NCI-H2227 (cell line): ENCODE data around the gene NUFIP2.
"Not testable (repeated sequence)": the region's sequence is repeated elsewhere in the genome, so short reads cannot be mapped to it uniquely, and the experiment has no call there.

ENCODE experiments used
- DNase-seq: peaks from one replicate; lab custom pipeline; 2025; ENCODE audit not compliant: unreplicated experiment; lab: John Stamatoyannopoulos, UW

NUFIP2 gene

DNA sequence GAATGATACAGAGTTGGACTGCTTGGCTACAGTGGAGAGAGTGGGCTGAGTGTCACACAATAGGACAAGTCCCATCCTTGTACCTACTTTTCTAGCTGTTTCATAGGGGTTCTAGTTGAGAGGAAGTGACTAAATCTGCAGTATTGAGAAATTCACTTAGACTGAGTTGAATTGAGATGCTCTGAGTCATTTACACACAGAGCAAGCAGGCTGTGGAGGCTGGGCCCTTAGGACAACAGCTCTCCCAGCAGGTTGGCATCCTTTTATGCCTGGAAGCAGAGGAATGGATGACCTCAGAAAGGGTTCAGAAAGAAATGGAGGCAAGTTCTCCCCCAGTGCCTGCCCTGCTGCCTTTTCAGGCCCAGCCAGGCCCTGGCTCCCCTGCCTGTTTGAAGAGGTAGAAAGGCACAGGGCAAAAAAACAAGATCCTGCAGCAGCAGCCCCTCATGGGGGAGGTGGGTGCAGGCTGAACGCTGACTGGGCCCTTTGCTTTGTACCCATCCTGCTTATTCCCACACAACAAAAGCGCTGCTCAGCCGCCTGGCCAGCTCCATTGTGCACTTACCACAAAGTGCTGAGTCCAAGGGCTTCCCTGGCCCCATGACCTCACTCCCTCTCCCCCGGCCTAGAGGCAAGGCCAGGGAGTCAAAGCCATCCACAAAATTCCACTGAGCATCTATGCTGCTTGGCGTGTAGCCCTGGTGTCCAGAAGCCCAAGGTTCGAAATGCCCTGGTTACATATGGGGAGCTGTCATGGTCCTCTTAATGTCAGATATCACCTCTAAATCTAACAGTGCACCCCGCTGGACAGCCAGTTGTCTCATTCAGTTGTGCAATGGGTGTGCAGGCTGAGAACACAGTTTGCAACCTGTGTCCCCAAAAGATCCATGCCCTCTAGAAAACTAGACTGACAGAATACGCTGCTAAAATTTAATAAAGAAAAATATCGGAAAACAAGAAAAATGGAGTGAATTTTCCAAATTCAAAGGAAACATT lies 52.7 kb downstream of the NUFIP2 start:
- no peak for DNase-seq

DNA sequence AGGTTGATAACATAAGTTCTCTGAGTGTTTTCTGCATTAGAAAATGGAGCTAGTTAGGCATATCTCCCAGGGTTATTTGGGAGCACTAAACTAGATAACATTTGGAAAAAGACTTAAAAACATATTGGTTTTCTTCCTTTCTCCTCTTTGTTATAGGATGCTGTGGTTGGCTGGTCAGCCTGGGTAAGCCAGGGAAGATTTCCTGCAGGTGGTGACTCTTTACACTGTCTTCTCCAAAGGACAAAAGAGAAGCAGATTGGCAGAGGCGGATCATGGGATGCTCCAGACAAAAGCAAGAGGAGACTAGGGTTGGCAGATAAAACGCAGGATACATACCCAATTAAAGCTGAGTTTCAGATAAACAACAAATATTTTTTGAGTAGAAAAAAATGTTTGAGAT lies 53.5 kb downstream of the NUFIP2 start:
- no peak for DNase-seq

DNA sequence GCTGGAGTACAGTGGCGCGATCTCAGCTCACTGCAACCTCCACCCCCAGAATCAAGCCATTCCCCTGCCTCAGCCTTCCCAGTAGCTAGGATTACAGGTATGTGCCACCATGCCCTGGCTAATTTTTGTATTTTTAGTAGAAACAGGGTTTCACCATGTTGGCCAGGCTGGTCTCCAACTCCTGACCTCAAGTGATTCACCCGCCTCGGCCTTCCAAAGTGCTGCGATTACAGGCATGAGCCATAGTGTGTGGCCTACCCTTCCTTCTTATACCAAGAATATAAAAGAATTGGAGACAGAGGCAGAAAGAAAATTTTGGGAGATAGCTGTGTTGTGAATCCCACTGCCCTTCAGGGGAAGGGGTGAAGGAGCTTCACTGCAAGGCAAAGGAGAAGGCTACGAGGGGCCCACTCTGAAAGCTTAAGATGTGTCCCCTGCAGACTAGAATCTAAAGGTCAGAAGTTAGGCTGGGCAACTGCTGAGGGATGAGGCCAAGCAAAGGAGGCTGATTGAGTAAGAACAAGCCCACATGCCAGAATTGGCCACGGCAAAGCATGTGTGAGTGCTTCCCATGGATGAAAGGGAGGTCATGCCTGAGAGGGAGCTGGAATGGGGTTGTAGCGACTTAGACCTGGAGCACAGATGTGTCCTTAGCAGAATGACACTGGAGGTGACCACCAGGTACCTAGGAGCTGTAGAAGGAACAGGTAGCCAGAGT lies 55.7 kb downstream of the NUFIP2 start:
- DNase-seq = no peak

- no peak for DNase-seq
Observed at GRCh38 chr17:29237476-29238132, 56.3 kb downstream of the NUFIP2 start.

DNA sequence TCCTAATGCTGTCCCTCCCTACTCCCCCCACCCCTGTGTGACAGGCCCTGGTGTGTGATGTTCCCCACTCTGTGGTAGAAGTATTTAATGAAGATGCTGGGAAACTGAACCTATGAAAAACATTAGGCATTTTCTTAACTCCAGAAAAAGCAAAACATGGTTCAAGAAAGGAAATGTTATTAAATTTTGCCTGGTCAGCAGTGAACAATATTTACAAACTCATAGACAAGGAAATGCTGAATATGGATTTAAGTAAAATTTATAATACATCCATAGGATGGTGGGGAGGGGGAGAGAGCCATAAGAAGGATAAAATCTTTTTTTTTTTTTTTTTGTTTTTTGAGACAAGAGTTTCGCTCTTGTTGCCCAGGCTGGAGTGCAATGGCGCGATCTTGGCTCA lies 58.0 kb downstream of the NUFIP2 start:
- DNase-seq = no peak

DNA sequence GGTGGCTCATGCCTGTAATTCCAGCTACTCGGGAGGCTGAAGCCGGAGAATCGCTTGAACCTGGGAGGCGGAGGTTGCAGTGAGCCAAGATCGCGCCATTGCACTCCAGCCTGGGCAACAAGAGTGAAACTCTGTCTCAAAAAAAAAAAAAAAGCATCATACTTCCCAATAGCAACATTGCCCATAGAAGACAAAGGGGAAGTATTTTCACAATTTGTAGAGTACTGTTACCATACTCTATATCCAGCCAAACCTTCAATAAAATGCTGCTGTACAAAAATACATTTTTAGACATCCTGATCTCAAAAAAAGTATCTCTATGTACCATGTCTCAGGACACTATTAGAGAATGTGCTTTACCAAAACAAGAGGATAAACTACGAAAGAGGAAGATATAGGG lies 59.0 kb downstream of the NUFIP2 start:
- not testable (repeated sequence) for DNase-seq

DNA sequence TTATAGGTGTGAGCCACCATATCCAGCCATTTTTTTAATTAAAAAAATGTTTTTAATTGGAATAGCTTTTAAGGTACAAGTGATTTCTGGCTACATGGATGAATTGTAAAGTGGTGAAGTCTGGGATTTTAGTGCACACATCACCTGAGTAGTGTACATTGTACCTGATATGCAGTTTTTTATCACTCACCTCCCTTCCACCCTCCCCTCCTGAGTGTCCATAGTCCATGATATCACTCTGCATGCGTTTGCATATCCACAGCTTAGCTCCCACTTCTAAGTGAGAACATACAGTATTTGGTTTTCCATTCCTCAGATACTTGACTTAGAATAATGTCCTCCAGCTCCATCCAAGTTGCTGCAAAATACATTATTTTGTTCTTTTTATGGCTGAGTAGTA lies 60.6 kb downstream of the NUFIP2 start:
- no peak for DNase-seq

DNA sequence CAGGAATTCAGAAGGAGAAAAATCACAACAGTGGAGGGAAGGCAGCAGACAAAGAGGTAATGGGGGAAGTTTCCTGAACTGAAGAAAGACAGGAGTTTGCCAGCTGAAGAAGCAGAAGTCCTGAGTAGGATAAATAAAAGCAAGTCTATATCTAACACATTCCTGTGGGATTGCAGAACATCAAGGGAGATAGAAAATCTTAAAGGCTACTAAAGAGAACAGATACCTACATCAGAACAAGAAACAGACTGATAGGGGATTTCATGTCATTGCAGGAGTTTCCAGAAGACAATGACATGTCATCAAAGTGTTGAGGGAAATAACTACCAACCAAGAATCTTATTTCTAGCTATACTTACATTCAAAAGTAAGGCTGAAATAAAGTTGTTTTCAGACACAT lies 68.6 kb downstream of the NUFIP2 start:
- no peak for DNase-seq

- not testable (repeated sequence) for DNase-seq
Observed at GRCh38 chr17:29221338-29221737, 72.6 kb downstream of the NUFIP2 start.

DNA sequence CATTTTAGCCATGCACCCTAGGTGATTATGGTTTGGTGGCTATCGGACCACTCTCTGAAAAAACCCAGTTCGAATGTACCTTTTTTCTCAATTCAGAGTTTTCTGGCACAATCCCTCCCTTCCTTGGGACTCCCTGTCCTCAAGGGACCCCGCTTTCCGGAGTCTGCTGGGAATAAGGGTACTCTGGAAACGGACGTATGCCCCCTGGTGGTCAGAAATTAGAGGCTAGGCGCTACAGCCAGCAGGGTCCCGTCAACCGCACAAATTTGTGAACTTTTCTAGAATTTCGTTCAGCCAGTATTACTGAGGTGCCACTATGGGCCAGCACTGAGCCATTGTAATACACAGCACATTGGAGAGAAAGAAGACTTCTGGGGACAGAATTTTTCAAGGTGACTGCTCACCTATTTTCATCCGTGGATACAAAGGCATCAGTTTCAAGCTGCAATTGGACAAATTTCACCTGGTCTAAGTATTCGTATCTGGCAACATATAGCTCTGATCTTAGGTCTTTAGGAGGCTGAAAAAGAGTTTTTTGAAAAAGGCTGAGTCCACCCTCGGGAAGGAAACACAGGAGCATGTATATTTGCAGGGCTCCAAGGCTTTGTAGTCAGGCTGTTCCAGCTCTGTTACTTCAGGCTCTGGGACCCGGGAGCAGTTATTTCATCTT lies 74.4 kb downstream of the NUFIP2 start:
- DNase-seq = peak; percentile 77

DNA sequence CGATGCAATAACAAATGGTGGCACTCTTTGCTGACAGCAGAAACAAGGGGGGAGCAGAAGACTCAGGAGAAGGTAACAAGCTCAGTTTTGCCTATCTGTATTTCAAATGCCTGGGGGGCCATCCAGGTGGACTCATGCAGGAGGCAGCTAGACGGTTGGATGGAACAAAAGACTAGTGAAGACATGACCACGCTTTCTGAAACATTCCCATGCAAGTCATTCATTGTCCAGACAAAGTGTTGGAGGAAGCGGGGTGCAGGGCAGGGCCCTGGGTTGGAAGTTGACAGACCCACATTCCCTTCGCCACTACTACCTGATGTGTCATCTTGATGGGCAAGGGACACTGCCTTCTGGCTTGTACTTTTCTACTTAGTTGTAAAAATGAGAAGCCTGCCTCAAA lies 77.1 kb downstream of the NUFIP2 start:
- DNase-seq = no peak

- DNase-seq = no peak
Observed at GRCh38 chr17:29216181-29216580, 77.8 kb downstream of the NUFIP2 start.

GRCh38 chr17:29215717-29216116 lies 78.2 kb downstream of the NUFIP2 start:
- no peak for DNase-seq

- no peak for DNase-seq
Observed at GRCh38 chr17:29215174-29215573, 78.8 kb downstream of the NUFIP2 start.

DNA sequence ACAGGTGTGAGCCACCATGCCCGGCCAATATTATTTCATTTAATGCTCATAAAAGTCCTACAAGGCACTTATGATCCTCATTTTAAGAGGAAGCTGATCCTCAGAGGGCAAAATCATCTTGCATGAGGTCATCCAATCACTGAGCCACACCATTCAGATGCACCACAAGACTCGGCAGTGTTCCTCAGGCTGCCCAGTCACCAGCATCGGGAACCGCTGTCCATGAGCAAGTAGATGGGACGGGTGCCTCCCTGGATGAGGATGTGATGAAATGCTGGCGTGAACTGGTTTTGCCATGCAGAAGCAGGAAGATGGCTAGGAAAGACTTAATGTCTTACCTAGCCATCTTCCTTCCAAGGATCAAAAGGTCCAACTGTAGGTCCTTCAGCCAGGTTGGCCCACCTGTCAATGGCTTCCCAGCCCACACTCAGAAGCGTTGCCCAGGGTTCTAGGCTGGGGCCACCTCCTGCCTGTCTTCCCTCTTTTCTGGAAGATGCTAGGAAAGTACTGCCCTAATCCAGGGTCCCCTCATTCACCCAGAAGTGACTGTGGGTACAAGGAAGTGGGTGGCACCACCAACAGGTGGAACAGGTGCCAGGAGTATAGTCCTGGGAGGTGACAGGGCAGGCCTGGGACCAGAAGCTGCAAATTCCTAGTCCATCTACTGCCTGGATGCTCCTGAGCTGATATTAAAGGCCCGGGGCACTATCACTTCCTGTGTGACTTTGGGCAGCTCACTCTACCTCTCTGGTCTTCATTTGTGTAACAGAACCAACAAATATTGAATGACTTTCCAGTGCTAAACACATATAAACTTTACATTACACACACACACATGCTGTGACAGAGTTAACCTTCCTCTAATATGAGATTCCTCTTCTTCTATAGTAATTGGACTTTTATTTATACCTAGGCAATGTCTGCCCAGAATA lies 79.5 kb downstream of the NUFIP2 start:
- DNase-seq = no peak

DNA sequence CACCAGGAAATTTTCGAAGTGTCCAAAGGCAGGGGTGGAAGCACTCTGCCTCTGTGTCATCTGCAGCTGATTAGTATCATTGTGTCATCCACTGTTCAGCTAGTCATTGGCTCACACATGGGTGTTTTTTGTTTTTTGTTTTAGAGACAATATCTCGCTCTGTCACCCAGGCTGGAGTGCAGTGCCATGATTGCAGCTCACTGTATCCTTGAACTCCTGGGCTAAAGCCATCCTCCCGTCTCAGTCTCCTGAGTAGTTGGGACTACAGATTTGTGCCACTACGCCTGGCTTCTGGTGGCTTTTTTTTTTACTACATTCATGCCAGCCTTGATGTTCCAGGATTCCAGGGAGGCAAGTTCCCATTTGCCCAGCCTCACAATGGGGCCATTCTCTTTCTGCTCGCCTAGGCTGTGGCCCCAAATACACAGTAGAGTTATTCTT lies 81.2 kb downstream of the NUFIP2 start:
- no peak for DNase-seq

- no peak for DNase-seq
Observed at GRCh38 chr17:29212094-29212631, 81.8 kb downstream of the NUFIP2 start.

DNA sequence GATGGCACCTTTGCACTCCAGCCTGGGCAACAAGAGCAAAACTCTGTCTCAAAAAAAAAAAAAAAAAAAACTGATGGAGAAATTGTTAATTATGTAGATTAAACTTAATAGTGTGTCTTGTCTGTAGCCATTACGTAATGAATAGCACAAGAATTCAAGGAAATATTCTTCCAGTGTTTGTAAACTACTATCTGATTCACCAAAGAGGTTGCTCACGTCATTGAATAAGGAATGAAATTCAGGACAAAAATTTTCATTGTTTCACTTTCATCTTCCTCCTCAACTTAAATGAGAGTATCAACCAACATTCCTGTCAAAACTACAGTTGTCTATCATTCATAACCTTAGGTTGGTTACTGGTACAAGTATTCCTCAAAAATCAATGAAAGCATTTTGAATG lies 83.1 kb downstream of the NUFIP2 start:
- no peak for DNase-seq

DNA sequence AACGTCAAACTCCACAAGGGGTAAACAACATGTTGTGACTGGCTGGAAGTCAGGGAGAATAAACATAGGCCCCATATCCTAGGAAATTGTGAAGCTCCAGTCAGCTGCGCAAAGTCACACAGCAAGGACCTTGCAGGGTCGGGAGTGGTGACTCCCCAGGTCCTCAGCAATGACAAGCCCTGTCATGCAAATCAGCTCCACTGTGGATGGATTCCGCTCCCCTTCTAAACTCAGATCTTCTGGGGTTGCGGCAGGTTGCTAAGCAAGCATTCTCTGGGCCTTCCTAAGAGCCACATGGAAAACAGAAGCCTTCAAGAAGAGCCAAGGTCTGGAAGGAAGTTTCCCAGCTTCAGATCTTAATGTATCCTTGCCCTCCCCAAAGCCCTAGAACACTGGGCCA lies 84.9 kb downstream of the NUFIP2 start:
- no peak for DNase-seq

DNA sequence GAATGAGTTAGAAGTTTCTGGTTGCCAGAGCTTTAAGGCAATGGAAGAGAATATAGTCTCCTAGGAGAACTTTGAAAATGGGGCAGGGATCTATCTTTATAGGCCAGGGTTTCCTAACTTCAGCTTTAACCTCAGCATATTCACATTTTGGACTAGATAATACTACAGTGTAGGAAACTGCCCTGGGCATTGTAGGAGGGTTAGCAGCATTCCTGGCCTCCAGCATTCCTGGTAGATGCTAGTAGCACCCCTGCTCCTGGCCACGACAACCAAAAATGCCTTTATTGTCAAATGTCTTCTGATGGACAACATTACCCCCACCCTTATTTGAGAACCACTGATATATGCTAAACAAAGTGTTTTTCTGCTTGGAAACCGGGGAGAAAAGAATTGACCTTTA lies 86.0 kb downstream of the NUFIP2 start:
- DNase-seq = no peak
